ENCODE data around the gene COL11A2. TPM values are rescaled to one million over a fixed set of nuclear protein-coding genes. Genes with fewer than 3 reads are reported as not detected.
"Not testable (repeated sequence)": the region's sequence is repeated elsewhere in the genome, so short reads cannot be mapped to it uniquely, and the experiment has no call there.

Gene COL11A2
- total RNA-seq, 2 donors from 2014 or later = 0.52 to 0.89 TPM

DNA sequence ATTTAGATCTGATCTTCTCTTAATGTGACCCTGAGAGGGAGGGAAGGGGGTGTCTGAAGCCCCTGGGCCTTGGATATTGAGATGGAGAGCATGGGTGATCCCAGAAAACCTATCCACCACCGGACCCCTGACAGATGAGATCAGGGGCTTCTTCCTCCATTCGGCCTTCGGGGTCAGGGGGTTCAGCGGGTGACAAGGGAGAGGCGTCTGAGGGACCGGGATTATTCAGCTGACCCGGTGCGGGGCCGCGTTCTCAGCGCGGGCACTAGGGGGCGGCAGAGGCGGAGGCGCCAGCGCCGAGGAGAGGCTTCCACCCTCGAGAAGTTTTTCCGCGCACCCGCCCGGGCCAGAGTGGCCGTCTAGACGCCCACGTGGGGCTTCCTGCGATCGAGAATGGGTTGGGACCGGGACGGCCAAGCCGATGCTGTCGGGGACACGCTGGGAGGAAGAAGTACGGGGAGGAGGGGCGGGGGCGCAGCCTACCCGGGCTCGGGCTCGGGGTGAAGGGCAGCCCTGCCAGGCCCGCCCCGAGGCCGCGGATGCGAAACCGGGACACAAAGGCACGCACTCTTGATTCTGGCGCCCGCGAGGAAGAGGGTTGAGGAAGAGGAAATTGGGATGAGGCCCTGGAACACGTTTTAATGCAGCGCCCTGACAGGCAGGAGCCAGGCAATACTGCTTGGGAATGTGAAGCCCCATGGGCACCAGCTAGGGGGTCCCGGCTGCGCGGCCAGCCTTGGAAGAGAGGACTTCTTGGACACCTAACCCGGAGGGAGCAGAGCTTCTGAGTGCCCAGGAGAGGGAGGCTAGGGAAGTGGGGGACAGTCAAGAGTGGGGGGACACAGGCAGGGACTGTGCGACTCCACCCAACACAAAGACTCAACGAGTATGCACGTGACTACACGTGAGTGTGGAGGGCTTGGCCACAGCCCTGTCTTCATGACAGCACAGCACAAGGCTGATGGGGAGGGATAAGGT lies 30.6 kb downstream of the COL11A2 start:
- Mint-ChIP-seq H3K4me1 (peaks cover 13% of the 10 kb centered on the region), H3K4me3 (peak overlapping the region; percentile 92), H3K36me3 (ENCODE audit: low read depth) (no peaks in the 10 kb centered on the region), H3K27ac (no peak overlapping the region), H3K27me3 (peaks cover 22% of the 10 kb centered on the region)
- ATAC-seq (peak; percentile 98), DNase-seq (peak; percentile 71 to 84 (median 75))
- H3K9me3 ChIP-seq (ENCODE audit: control insufficient read depth, low read length, poor library complexity, severe bottlenecking) = no peaks in the 10 kb centered on the region

DNA sequence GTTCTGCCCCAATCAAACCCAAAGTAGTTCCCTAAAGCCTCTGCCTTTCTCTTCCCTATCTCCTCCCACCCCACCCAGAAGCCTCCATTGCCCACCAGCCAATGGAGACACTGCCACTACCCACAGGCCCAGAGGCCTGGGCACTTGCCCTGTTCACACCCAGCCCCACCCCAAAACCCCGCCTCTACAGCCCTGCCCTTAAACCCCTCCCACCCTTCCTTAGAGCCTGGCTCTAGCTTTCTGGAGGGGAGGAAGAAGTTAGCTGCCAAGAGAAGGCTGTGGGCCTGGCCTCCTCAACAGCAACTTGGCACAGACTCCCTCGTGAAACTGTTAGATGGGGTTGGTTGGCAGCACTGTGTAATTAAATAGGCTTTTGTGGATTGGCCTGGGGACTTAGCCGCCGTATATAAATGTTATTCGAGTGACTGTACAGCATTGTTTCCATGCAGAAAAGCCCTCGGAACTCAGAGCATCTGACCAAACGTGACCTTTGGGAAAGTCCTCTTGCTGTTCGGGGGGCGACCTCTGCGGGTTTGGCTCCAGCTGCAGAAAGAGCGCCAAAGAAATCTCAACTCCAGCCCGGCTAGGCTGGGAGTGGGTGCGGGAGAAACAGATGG lies 31.4 kb downstream of the COL11A2 start:
- no peak for ATAC-seq
- Mint-ChIP-seq H3K4me1 (peaks cover 13% of the 10 kb centered on the region), H3K36me3 (ENCODE audit: low read depth) (no peaks in the 10 kb centered on the region), H3K4me3 (peak overlapping the region; percentile 92), H3K27me3 (peaks cover 23% of the 10 kb centered on the region), H3K27ac (no peak overlapping the region)
- no peak for DNase-seq
- no peaks in the 10 kb centered on the region for H3K9me3 ChIP-seq (ENCODE audit: control insufficient read depth, low read length, poor library complexity, severe bottlenecking)

DNA sequence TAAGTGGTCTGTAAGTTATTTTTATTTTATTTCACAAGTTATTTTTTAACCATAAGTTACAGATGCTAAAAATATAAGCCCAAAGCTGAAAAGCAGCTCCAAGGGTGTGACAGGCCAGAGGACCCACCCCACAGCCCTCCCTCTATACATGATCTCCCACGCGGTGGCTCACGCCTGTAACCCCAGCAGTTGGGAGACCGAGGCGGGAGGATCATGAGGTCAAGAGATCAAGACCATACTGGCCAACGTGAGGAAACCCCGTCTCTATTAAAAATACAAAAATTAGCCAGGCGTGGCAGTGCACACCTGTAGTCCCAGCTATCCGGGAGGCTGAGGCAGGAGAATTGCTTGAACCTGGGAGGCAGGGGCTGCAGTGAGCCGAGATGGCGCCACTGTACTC lies 32.2 kb downstream of the COL11A2 start:
- no peak for ATAC-seq
- Mint-ChIP-seq H3K4me3 (no peak overlapping the region), H3K4me1 (peaks cover 11% of the 10 kb centered on the region), H3K36me3 (ENCODE audit: low read depth) (no peaks in the 10 kb centered on the region), H3K27me3 (peaks cover 19% of the 10 kb centered on the region), H3K27ac (no peak overlapping the region)
- H3K9me3 ChIP-seq (ENCODE audit: control insufficient read depth, low read length, poor library complexity, severe bottlenecking) = no peaks in the 10 kb centered on the region
- no peak for DNase-seq

DNA sequence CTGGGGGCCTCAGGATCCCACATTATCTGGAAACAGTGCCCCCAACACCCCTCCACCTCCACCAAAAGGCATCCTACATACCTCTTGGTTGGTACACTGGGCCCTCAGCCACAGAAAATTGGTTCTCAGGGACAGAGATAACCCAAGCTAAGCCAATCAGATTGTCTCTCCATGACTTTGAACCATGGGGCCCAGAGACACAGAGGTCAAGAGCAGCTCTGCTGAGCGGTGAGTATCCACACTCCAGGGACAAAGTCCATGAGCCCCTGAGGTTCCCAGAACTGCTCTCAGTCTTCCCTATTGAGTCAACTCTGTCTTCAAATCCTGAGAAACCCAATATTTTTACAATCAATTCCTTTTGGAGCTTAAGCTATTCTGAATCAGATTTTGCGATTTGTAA lies 35.3 kb downstream of the COL11A2 start:
- Mint-ChIP-seq H3K4me3 (no peak overlapping the region), H3K27me3 (peaks cover 25% of the 10 kb centered on the region), H3K4me1 (peaks cover 8% of the 10 kb centered on the region), H3K36me3 (ENCODE audit: low read depth) (no peaks in the 10 kb centered on the region), H3K27ac (no peak overlapping the region)
- DNase-seq = no peak
- peaks cover 3% of the 10 kb centered on the region for H3K9me3 ChIP-seq (ENCODE audit: control insufficient read depth, low read length, poor library complexity, severe bottlenecking)
- ATAC-seq = no peak

DNA sequence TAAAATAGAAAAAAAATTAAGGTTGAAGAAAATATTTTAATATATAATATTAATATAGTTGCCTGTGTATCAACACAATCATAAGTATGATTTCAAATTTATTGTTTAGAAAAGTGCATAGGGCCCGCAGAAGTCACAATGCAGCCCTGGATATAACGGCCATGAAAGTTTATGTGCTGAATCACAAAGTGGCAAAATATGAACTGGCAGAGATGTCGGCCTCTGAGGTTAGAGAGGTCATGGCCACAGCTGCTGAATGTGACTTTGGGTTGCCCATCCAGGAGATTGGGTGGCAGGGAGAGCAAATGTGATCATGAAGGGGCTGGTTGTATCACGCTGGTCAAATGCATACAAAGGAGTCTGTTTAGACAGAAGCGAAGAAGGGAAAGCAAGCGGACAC lies 35.7 kb downstream of the COL11A2 start:
- H3K4me1 Mint-ChIP-seq = peaks cover 4% of the 10 kb centered on the region
- H3K27me3 Mint-ChIP-seq = peaks cover 25% of the 10 kb centered on the region
- DNase-seq (no peak), ATAC-seq (no peak)
- H3K9me3 ChIP-seq (ENCODE audit: control insufficient read depth, low read length, poor library complexity, severe bottlenecking) = peaks cover 3% of the 10 kb centered on the region
- H3K36me3 Mint-ChIP-seq (ENCODE audit: low read depth) = no peaks in the 10 kb centered on the region
- H3K4me3 Mint-ChIP-seq = no peak overlapping the region
- no peak overlapping the region for H3K27ac Mint-ChIP-seq

DNA sequence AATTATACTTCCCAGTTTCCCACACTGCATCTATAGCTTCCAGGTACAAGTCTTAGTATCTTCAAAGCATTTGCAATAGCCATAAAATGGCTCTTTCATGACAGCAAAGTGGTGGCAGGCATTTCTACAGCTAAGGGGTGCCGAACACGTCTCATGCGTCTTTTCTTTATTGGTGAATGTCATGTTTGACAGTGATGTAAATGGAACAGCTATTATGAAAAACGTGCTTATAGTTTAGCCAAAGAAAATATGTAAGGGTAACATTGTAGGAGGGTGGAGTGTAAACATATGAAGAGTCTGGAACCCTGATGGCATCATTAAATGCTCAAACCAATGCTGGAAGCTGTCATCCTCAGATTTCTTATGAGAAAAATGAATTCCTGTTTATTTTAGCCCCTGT lies 37.9 kb downstream of the COL11A2 start:
- no peaks in the 10 kb centered on the region for H3K4me1 Mint-ChIP-seq

DNA sequence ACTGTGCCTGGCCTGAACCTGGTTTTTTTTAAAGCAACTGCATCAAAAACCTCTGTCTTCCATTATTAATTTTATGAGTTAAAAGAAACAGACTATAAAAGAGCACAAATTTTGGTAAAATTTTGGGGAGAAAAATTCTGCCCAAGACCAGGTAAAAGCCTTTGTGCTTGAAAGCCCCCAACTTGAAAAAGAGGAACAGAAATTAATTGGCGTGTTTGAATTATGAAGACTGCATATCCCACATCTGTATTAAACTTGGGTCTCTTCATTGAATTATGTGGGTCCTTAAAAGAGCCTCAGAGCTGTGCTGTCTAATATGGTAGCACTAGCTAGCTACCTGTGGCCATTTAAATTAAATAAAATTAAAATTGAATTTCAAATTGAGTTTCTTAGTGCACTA lies 41.2 kb downstream of the COL11A2 start:
- DNase-seq (no peak), ATAC-seq (no peak)
- Mint-ChIP-seq H3K27me3 (peaks cover 27% of the 10 kb centered on the region), H3K27ac (no peak overlapping the region), H3K4me3 (no peak overlapping the region), H3K4me1 (peaks cover 2% of the 10 kb centered on the region), H3K36me3 (ENCODE audit: low read depth) (no peaks in the 10 kb centered on the region)
- peaks cover 3% of the 10 kb centered on the region for H3K9me3 ChIP-seq (ENCODE audit: control insufficient read depth, low read length, poor library complexity, severe bottlenecking)

More for the DNA sequence above, 37.9 kb downstream of the COL11A2 start:
- ATAC-seq = no peak
- Mint-ChIP-seq H3K27me3 (peaks cover 33% of the 10 kb centered on the region), H3K4me3 (no peak overlapping the region), H3K36me3 (ENCODE audit: low read depth) (no peaks in the 10 kb centered on the region), H3K27ac (no peak overlapping the region)
- peaks cover 3% of the 10 kb centered on the region for H3K9me3 ChIP-seq (ENCODE audit: control insufficient read depth, low read length, poor library complexity, severe bottlenecking)
- DNase-seq = no peak

DNA sequence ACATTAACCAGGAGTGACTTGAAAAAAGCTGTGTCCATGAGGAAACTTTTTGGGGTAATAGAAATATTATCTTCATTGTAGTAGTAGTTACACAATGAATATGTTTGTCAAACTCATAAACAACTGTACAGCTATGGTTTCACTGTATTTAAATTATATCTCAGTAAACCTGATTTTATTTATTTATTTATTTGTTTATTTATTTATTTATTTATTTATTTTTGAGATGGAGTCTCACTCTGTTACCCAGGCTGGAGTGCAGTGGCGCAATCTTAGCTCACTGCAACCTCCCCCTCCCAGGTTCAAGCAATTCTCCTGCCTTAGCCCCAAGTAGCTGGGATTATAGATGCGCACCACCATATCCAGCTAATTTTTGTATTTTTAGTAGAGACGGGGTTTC lies 41.7 kb downstream of the COL11A2 start:
- peaks cover 27% of the 10 kb centered on the region for H3K27me3 Mint-ChIP-seq
- not testable (repeated sequence) for H3K36me3 Mint-ChIP-seq (ENCODE audit: low read depth); H3K27ac Mint-ChIP-seq; ATAC-seq; H3K4me3 Mint-ChIP-seq; H3K9me3 ChIP-seq (ENCODE audit: control insufficient read depth, low read length, poor library complexity, severe bottlenecking); H3K4me1 Mint-ChIP-seq; DNase-seq

DNA sequence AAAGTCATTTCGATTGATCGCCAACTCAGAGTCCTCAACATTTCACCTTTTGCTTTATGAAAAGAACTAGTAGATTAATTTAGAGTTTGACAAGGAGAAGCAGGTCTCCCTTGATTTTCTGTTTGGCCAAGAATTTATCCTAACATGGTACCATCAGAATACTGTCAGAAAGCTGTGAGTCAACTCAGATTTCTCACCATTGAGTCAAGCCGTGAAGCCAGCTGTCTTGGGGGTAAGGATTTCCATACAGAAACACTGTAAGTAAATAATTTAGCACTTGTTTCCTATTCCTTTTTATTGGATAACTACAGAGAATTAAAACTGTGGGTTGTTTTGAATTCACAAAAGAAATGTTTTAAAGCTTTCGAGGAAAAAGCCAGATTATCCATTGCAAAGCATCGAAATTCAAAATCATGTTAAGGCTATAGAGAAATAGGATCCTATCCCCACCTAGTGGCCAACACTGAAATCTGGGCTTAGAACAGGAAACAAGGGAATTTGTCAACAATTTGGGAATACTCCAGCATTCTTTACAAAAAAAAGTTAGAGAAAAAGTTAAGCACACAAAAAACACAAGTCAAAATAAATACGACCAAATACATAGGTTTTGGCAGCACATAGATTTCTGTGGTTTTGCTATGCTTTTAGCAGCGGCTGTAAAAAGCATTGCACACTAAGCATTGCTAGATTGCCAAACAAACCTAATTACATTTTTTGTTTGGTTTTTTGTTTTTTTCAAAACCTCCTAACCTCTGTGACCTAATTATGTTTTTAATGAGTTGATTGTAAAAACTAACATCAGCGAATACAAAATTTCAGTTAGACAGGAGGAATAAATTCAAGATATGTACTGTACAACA lies 44.2 kb downstream of the COL11A2 start:
- Mint-ChIP-seq H3K4me3 (no peak overlapping the region), H3K4me1 (peaks cover 4% of the 10 kb centered on the region), H3K36me3 (ENCODE audit: low read depth) (peaks cover 3% of the 10 kb centered on the region), H3K27me3 (peaks cover 22% of the 10 kb centered on the region), H3K27ac (no peak overlapping the region)
- no peak for ATAC-seq
- peaks cover under 1% of the 10 kb centered on the region for H3K9me3 ChIP-seq (ENCODE audit: control insufficient read depth, low read length, poor library complexity, severe bottlenecking)
- DNase-seq = no peak

DNA sequence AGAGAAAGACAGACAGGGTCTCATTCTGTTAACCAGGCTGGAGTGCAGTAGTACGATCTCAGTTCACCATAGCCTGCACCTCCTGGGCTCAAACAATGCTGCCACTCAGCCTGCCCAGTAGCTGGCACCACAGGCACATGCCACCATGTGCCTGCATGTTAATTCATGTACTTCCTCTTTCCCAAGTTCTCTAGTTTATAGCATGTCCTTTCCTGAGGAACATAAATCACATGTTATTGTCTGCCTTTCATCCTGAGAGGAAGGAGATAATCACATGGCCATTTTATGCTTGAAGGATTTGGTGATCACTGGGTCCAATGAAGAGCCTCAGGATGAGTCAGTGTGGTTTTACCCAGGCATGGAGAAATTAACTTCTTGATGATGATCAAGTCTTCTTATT lies 47.9 kb downstream of the COL11A2 start:
- H3K27ac Mint-ChIP-seq = no peak overlapping the region
- H3K36me3 Mint-ChIP-seq (ENCODE audit: low read depth) = peaks cover 14% of the 10 kb centered on the region
- H3K9me3 ChIP-seq (ENCODE audit: control insufficient read depth, low read length, poor library complexity, severe bottlenecking) = no peaks in the 10 kb centered on the region
- DNase-seq (no peak), ATAC-seq (peak; percentile 6)
- no peak overlapping the region for H3K4me3 Mint-ChIP-seq
- H3K27me3 Mint-ChIP-seq = peaks cover 45% of the 10 kb centered on the region
- H3K4me1 Mint-ChIP-seq = peaks cover 11% of the 10 kb centered on the region

DNA sequence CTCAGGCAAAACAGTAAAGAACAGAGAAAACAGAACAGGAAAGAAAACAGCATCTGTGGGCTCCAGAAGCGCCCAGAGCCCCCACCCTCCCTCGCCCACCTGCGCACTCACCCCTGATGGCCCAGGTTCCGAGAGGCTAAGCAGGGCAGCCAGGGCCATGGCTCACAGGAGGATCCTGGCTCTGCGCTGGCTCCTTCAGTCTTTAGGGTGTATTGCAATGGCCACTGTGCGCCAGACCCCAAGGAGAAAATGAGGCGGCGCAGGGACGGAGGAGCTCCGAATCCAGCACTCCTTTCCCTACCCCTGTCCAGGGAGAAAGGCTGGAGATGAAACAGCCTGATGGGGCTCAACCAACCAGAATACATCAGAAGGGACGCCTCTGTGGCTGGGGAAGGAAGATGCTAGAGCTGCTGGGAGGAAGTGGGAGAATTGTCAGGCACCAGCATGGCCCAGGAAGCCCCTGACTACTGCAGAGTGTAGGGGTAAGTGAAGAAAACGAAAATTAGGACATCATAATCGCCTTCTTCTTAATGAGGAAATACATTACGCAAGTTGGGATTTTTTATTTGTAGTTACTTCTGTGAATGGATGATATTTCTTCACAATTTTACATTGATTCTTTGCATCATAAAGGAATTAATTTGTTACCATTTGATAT lies 49.0 kb downstream of the COL11A2 start:
- Mint-ChIP-seq H3K4me1 (peaks cover 11% of the 10 kb centered on the region), H3K27ac (no peak overlapping the region), H3K4me3 (no peak overlapping the region), H3K27me3 (peaks cover 44% of the 10 kb centered on the region), H3K36me3 (ENCODE audit: low read depth) (peaks cover 14% of the 10 kb centered on the region)
- ATAC-seq (no peak), DNase-seq (no peak)
- H3K9me3 ChIP-seq (ENCODE audit: control insufficient read depth, low read length, poor library complexity, severe bottlenecking) = no peaks in the 10 kb centered on the region

DNA sequence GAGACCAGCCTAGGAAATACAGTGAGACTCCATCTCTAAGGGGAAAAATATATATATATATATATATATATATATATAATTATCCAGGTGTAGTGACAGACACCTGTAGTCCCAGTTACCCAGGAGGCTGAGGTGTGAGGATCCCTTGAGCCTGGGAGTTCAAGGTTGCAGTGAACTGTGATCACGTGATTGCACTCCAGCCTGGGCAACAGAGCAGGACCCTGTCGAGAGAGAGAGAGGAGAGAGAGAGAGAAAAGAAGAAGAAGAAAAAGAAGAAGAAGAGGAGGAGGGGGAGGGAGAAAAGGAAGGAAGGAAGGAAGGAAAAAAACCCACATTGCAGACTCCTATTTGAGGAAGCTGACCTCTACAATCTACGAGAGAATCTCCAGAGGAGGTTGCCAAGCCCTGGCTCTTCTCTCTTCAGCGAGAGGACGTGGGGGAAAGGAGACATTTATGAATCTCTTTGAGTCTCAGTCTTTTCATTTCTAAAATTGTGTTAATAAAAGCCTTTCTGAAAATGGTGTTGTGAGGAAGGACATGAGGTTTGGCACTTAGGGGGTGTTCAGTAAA lies 49.7 kb downstream of the COL11A2 start:
- no peak overlapping the region for H3K4me3 Mint-ChIP-seq

More for the DNA sequence above, 49.7 kb downstream of the COL11A2 start:
- Mint-ChIP-seq H3K27ac (no peak overlapping the region), H3K36me3 (ENCODE audit: low read depth) (peaks cover 14% of the 10 kb centered on the region), H3K4me1 (peaks cover 10% of the 10 kb centered on the region), H3K27me3 (peaks cover 48% of the 10 kb centered on the region)
- H3K9me3 ChIP-seq (ENCODE audit: control insufficient read depth, low read length, poor library complexity, severe bottlenecking) = no peaks in the 10 kb centered on the region
- ATAC-seq = no peak
- DNase-seq = no peak
